ENCODE results near the gene ESR1.
"Not testable (repeated sequence)": the region's sequence is repeated elsewhere in the genome, so short reads cannot be mapped to it uniquely, and the experiment has no call there.

Gene ESR1

DNA sequence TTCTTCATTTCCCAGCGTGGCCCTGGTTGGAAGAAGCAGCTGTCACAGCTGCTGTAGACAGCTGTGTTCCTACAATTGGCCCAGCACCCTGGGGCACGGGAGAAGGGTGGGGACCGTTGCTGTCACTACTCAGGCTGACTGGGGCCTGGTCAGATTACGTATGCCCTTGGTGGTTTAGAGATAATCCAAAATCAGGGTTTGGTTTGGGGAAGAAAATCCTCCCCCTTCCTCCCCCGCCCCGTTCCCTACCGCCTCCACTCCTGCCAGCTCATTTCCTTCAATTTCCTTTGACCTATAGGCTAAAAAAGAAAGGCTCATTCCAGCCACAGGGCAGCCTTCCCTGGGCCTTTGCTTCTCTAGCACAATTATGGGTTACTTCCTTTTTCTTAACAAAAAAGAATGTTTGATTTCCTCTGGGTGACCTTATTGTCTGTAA lies 292.7 kb downstream of the ESR1 start:
- DNase-seq: no peak

DNA sequence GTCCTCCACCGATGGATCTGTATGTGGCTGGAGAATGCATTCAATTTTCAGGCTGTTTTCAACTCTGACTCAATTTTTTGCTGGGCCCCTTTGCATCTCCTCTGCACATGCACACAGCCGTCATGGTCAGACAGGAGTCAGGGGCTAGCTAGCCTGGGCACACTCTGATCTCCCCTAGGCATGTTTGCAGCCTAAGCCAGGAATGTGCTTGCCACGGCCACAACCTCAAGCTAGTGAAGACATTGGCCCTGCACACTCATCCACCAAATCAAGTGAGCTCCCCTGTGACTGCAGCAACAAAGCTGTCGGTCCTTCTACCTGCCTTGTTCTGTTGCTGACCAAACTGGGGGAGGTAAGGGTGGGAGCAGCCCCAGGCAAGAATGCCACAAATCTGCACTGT lies 300.5 kb downstream of the ESR1 start:
- no peak for DNase-seq

DNA sequence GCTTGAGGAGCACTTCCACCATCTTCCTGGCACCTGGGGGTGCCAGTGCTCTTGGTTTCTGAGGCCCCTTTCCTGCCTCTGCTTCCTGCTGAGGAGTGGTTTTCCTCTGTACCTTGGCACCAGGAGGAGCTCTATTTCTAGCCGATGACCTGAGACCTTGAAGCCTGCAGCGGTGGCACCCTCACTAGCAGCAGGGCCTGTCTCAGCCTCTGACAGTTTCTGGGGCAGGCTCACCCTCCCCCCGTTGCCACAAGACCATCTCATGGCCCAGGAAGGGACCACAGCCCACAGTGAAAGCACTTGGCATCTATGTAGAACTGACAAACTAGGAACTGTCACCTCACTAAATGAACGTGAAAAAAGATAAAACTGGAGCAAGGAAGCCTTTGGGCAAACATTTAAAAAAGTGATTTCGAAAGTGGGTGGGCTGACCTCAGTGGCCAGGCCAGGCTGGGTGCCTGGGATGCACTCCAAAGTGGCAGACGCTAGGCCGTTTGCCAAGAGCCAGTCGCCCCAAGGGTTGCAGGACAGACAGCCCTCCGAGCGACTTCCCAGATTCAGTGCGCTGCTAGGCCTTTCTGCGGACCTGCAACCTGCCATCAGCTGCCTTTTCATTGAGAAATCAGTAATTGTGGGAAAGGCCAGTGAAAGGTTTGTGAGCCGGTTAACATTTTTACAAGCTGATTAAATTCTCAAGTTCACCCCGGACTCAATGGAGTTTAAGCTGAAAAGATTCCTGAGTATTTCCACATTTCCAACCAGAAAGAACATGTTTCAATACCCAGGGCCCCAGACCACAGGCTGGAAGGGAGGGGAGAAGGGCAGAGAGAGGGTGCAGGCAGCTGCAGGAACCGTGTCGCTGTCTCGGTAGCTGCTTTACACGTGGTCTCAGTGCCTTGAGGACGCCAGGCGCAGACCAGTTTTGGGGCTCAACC lies 303.7 kb downstream of the ESR1 start:
- DNase-seq: no peak

GRCh38 chr6:152112491-152113261 lies 305.2 kb downstream of the ESR1 start:
- no peak for DNase-seq

GRCh38 chr6:152117156-152118133 lies 310.0 kb downstream of the ESR1 start:
- DNase-seq: no peak

DNA sequence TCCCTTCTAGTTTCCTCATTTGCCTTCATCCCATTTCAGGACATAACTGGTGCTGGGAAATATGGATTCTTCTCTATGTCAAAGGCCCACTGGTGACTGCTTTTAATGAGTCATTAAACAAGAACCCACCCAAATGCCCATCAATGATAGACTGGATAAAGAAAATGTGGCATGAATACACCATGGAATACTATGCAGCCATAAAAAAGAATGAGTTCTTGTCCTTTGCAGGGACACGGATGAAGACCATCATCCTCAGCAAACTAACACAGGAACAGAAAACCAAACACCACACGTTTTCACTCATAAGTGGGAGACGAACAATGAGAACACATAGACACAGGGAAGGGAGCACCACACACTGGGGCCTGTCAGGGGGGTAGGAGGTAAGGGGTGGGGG lies 310.7 kb downstream of the ESR1 start:
- DNase-seq: no peak

DNA sequence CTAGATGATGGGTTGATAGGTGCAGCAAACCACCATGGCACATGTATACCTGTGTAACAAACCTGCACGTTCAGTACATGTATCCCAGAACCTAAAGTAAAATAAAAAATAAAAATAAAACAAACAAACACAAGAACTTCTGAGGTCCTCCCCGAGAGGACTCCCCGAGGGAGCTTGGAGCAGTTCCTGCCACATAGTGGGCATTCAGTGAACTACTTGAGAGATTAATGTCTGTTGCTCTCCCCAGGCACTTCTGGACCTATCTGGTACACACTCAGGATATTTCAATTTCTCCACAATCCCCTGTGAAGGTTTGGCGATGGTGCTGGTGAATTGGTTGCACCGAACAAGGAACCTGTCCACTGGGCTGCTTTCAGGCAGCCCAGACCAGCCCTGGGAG lies 311.2 kb downstream of the ESR1 start:
- DNase-seq: no peak

- no peak for DNase-seq
These were observed 312.3 kb downstream of the ESR1 start for GRCh38 chr6:152119831-152120230.

- no peak for DNase-seq
These were observed 314.4 kb downstream of the ESR1 start for GRCh38 chr6:152121910-152122309.

GRCh38 chr6:152122434-152122833 lies 315.0 kb downstream of the ESR1 start:
- no peak for DNase-seq

- DNase-seq: no peak
These were observed 315.6 kb downstream of the ESR1 start for GRCh38 chr6:152123076-152123475.

DNA sequence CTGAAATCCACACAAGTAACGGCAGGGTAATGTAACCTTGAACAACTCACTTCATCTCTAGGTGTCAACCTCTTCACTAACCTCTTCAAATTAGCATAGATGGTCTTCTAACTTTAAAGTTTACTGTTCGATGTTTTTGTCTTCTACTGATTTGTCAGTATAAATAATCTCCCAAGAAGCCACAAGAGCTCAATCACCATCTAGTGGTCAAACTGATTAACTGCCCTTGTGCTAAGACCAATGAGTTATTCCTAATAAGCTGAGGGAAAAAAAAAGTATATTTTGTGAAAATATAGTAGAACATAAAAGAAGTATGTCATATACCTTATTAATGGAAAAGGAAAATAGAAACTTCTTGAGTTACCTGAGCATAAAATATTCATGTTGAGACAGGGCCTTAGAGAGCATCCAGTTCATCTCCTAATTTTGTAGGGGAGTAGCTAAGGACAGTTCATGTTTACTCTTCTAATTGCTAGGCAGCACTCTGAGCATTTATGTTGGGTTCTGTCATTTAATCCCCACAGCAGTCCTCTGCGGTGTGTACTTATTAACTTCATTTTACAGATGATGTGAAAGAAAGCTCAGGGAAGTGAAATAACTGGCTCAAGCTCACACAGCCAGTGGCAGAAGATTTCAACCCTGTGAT lies 317.1 kb downstream of the ESR1 start:
- DNase-seq: peak; percentile 38

GRCh38 chr6:152127432-152128165 lies 320.1 kb downstream of the ESR1 start:
- DNase-seq: no peak

DNA sequence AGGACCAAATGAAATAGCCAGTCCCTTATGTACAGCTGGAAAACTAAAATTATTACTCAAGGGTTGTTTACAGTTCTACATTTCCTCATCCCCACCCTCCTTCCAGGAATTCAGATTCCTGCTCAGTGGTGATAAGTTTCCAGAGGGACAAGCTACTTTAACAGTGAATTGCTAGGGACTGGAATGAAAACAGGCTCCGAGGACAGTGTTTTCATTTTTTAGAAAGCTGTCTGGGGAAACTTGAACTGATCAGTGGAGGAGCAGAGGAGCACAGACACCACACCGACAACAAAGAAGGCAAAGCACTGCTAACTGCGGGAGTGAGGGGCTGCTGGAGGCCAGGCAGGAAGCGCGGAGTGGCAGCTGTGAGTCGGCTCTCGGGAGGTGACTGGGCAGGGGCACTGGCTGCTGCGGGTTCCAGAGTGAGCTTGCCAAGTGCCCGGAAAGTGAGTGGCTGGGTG lies 322.2 kb downstream of the ESR1 start:
- no peak for DNase-seq

DNA sequence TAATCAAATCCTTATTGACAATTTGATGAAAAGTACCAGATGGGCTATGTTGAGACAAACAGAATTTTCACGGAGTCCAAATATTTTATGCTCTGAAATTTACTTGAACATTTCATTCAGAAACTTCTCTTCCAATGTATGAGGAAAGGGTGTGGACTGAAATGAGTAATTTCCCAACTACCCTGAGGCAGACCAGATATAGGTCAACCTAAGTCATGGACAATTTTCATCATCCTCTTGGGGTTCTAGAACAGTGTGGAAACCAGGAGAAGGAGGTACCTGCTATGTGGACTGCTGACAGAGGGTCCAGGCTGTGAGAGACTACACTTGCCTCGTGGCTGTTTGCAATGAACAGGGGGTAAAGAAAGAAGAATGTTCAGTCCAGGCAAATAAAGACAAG lies 323.0 kb downstream of the ESR1 start:
- no peak for DNase-seq

GRCh38 chr6:152135755-152136448 lies 328.4 kb downstream of the ESR1 start:
- DNase-seq: no peak

- no peak for DNase-seq
These were observed 329.0 kb downstream of the ESR1 start for GRCh38 chr6:152136449-152136825.

DNA sequence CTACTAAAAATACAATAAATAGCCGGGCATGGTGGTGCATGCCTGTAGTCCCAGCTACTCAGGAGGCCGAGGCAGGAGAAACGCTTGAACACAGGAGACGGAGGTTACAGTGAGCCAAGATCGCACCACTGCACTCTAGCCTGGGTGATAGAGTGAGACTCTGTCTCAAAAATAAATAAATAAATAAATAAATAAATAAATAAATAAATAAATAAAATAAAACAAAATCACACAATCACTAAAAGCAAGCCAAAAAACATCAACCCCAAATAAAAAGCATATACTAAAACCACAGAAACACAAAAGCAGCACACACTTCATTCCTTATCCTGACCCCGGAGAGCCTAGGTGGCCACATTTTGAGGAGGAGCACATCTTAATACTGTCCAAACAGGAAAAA lies 330.9 kb downstream of the ESR1 start:
- not testable (repeated sequence) for DNase-seq

DNA sequence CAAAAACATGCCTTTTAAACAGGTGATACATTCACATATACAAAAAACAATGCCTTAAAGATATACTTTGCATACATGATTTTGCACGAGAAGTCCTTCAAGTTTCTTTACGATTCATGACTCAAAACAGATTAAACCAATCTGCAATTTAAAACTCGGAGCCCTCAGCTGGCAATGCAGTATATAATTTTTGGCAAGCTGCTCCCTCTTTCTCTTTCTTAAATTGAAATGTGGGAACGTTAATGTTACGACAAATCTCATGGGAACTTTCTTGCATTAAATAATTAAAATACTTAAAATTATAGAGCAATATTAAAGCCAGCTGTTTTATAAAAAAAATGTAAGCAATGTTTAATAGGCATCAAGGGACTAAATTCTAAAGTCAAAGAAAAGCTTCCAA lies 334.6 kb downstream of the ESR1 start:
- DNase-seq: no peak

DNA sequence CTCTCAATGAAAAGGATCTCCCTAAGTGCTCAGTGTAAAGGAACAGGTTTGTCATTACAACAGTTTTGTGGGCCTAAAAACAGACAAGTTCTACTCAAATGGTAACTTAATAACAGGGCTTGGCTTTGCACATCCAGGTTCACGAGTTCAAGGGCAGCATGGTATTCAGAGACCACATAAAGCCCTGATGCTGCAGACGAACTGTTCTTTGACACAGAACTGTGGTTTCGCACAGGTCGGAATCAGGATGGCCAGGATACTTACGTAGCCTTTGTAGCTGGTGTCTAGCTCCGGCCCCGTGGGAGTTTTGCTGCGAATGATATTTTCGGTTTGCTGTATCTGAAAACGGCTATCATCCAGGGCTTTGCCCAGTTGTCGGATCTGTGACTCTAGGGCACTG lies 335.9 kb downstream of the ESR1 start:
- DNase-seq: no peak

DNA sequence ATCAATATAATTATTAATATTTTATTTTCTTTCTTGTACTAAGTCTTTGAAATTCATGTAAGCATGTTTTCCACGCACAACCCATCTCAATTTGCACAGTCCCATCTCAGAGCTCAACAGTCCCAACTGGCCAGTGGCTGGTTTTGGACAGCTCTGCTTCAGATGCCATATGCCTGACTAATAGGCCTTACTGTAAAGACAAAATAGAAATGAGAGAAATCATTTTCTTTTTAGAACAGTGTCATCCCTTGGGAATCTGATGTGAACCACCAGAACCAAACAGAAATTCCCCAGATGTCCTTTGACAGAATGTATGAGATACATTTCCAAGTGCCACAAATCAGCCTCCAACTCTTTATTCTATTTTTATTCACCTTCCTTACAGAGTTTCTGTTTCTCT lies 338.9 kb downstream of the ESR1 start:
- DNase-seq: no peak
